Cardiac fibroblast (primary cell): Measurements from ENCODE around the gene C16orf92.

Experiments used
- DNase-seq, 2 donors: peaks; one replicate each; pipeline versions ENCODE4 v3.0.0 to v3.0.0-alpha.2; 2010; ENCODE audit warnings: low read depth in 2 of 2
- H3K4me3 ChIP-seq, 2 donors: replicated peaks in 1 of 2; 1 replicate in 1 of 2; 2 replicates in 1 of 2; pipeline ENCODE4 v1.5.1; 2011; ENCODE audit warnings: low read depth in 2 of 2, low read length in 2 of 2, mild to moderate bottlenecking in 2 of 2, moderate library complexity in 1 of 2
- CTCF ChIP-seq: IDR thresholded peaks from one replicate; pipeline ENCODE4 v1.5.1; 2011; ENCODE audit warnings: low read depth, mild to moderate bottlenecking, low read length, inconsistent platforms

Gene C16orf92

GRCh38 chr16:30022887-30023286, at the start of gene C16orf92:
Gene C16orf92, plus strand, starts transcription at chr16:30023198. Its CDS starts 143 bp downstream, at chr16:30023341.
- no peak for DNase-seq
- H3K4me3 ChIP-seq: no peak within 1 kb of the TSS
- no peak for TF ChIP-seq CTCF

- TF ChIP-seq CTCF: no peak
- peak; percentile 99 to 100 for DNase-seq
- H3K4me3 ChIP-seq: peak within 1 kb of the TSS; percentile 92 to 95
Measured at GRCh38 chr16:29973384-29974246, 49.4 kb upstream of the C16orf92 start, which contains the start of gene TAOK2. Gene TAOK2, plus strand, starts transcription at chr16:29973868. Its CDS starts 3,905 bp downstream, at chr16:29977773.

GRCh38 chr16:29974291-29975133, 48.5 kb upstream of the C16orf92 start:
- DNase-seq: peak; percentile 30 to 34
- peak overlapping the region; percentile 92 to 95 for H3K4me3 ChIP-seq
- TF ChIP-seq CTCF: no peak

GRCh38 chr16:29975134-29975538, 47.9 kb upstream of the C16orf92 start:
- no peak for DNase-seq
- peak overlapping the region; percentile 92 to 95 for H3K4me3 ChIP-seq

GRCh38 chr16:29975811-29976511, 47.0 kb upstream of the C16orf92 start:
- peak overlapping the region; percentile 92 to 95 for H3K4me3 ChIP-seq
- no peak for TF ChIP-seq CTCF
- no peak for DNase-seq

More at GRCh38 chr16:29975134-29975538, 47.9 kb upstream of the C16orf92 start:
- no peak for TF ChIP-seq CTCF
